Mammary epithelial cell (primary cell): ENCODE data around the gene ELN.

Experiments used
- EZH2 ChIP-seq: IDR thresholded peaks from 2 replicates; pipeline ENCODE4 v1.6.1; 2012; ENCODE audit warnings: low read length, inconsistent platforms, borderline replicate concordance
- TF ChIP-seq, protein P1 (sequence below), 2 donors: IDR thresholded peaks in 1 of 2; conservative IDR thresholded peaks in 1 of 2; 2 replicates each; pipeline ENCODE4 v1.5.1; 2011 to 2012; ENCODE audit warnings: inconsistent platforms in 2 of 2, low read length in 2 of 2, mild to moderate bottlenecking in 2 of 2, control low read depth in 1 of 2, low read depth in 1 of 2; ENCODE audit not compliant: insufficient read depth in 1 of 2; ENCODE audit errors: extremely low read depth in 1 of 2

DNA sequence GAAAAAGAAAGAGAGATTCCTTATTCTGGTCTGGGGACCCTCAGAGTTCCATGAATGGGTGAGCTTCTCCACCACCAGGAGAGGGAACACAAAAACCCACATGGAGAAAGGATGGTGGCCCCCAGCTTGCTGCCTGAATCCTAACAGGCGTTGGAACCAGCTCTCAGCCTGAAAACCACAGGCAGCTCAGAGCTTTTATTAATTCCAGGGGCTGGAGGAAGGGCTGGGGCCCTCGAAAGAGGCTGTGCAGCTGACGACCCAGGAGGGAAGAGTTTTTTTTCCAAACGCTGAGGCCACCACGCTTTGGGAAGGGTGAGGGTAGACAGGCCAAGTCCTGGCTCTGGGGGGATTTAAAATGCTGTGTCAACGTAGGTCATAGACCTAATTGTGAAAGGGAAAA, 10.8 kb upstream of the ELN start:
- TF ChIP-seq, protein P1, sequence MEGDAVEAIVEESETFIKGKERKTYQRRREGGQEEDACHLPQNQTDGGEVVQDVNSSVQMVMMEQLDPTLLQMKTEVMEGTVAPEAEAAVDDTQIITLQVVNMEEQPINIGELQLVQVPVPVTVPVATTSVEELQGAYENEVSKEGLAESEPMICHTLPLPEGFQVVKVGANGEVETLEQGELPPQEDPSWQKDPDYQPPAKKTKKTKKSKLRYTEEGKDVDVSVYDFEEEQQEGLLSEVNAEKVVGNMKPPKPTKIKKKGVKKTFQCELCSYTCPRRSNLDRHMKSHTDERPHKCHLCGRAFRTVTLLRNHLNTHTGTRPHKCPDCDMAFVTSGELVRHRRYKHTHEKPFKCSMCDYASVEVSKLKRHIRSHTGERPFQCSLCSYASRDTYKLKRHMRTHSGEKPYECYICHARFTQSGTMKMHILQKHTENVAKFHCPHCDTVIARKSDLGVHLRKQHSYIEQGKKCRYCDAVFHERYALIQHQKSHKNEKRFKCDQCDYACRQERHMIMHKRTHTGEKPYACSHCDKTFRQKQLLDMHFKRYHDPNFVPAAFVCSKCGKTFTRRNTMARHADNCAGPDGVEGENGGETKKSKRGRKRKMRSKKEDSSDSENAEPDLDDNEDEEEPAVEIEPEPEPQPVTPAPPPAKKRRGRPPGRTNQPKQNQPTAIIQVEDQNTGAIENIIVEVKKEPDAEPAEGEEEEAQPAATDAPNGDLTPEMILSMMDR (conservative IDR thresholded peaks at IDR 0.05 in 1 of 2, IDR thresholded peaks at IDR 0.05 in 1 of 2; ENCODE audit: extremely low read depth in 1 of 2, insufficient read depth in 1 of 2, low read depth in 1 of 2, low read length in 2 of 2) = no peak
- TF ChIP-seq EZH2 = no peak
